Spleen (tissue), 7 donors: Measurements from ENCODE around the gene TXK.

Experiments
- CTCF ChIP-seq, 11 experiments: fragments of 200-600 bp in 7 of 11; fragments of 450-650 bp in 4 of 11; sonication (generic) in 4 of 11; IDR thresholded peaks in 8 of 11; conservative IDR thresholded peaks in 3 of 11; 1 replicate in 7 of 11; 2 replicates in 4 of 11; pipeline versions ENCODE4 v1.4.0 to v1.8.0; 2016 to 2021; ENCODE audit warnings: antibody characterized with exemption in 11 of 11, inconsistent platforms in 4 of 11, mild to moderate bottlenecking in 1 of 11
- POLR2A ChIP-seq, 3 donors: fragments of 450-650 bp; IDR thresholded peaks; one replicate each; pipeline ENCODE4 v1.5.1; 2017; ENCODE audit warnings: antibody characterized with exemption in 3 of 3, mild to moderate bottlenecking in 1 of 3
- POLR2AphosphoS5 ChIP-seq, 3 donors: sonication (generic); formaldehyde crosslinking; IDR thresholded peaks; one replicate each; pipeline ENCODE4 v1.5.1; 2017; ENCODE audit warnings: antibody characterized with exemption in 3 of 3
- donor health status: DM: no; HTN: no; CAD: no; lungs with moderate emphysema.
- donor health status: DM: no; HTN: no; CAD: no.
- donor health status: DM: no; HTN: no; CAD: no.

GRCh38 chr4:48105230-48105629 is 28.8 kb downstream of the TXK start:
- TF ChIP-seq POLR2AphosphoS5 (IDR thresholded peaks at IDR 0.05) (no peak), CTCF (IDR thresholded peaks at IDR 0.05 in 8 of 11, conservative IDR thresholded peaks at IDR 0.05 in 3 of 11) (no peak), POLR2A (IDR thresholded peaks at IDR 0.05) (no peak)
